ENCODE results near the gene ZNF821.
"Not testable (repeated sequence)": the region's sequence is repeated elsewhere in the genome, so short reads cannot be mapped to it uniquely, and the experiment has no call there.

Gene ZNF821

GRCh38 chr16:71919035-71919434, 35.1 kb upstream of the ZNF821 start:
- H3K9me3 ChIP-seq (ENCODE audit: control insufficient read depth, insufficient read depth, low read length), result no peaks in the 10 kb centered on the region
- no peak overlapping the region for H3K4me3 ChIP-seq (ENCODE audit: low read depth, low read length)
- H3K27me3 ChIP-seq (ENCODE audit: control insufficient read depth, insufficient read depth, low read length), result no peaks in the 10 kb centered on the region
- H3K9ac ChIP-seq (ENCODE audit: low read depth, low read length), result no peak overlapping the region
- peaks cover 94% of the 10 kb centered on the region for H3K36me3 ChIP-seq (ENCODE audit: control insufficient read depth, insufficient read depth, low read length)
- H3K27ac ChIP-seq (ENCODE audit: low read depth, low read length), result no peak overlapping the region
- no peaks in the 10 kb centered on the region for H3K4me1 ChIP-seq (ENCODE audit: control insufficient read depth, insufficient read depth, low read length)

- Histone ChIP-seq H3K9me3 (ENCODE audit: control insufficient read depth, insufficient read depth, low read length) (no peaks in the 10 kb centered on the region), H3K27ac (ENCODE audit: low read depth, low read length) (no peak overlapping the region), H3K4me1 (ENCODE audit: control insufficient read depth, insufficient read depth, low read length) (no peaks in the 10 kb centered on the region), H3K9ac (ENCODE audit: low read depth, low read length) (no peak overlapping the region), H3K36me3 (ENCODE audit: control insufficient read depth, insufficient read depth, low read length) (peaks cover 82% of the 10 kb centered on the region), H3K4me3 (ENCODE audit: low read depth, low read length) (no peak overlapping the region), H3K27me3 (ENCODE audit: control insufficient read depth, insufficient read depth, low read length) (no peaks in the 10 kb centered on the region)
These were observed 33.9 kb upstream of the ZNF821 start for GRCh38 chr16:71917900-71918299.

- peaks cover 69% of the 10 kb centered on the region for H3K36me3 ChIP-seq (ENCODE audit: control insufficient read depth, insufficient read depth, low read length)
These were observed 32.5 kb upstream of the ZNF821 start for GRCh38 chr16:71916397-71916920.

GRCh38 chr16:71915350-71915749, 31.4 kb upstream of the ZNF821 start:
- Histone ChIP-seq H3K4me1 (ENCODE audit: control insufficient read depth, insufficient read depth, low read length) (no peaks in the 10 kb centered on the region), H3K9me3 (ENCODE audit: control insufficient read depth, insufficient read depth, low read length) (no peaks in the 10 kb centered on the region), H3K27ac (ENCODE audit: low read depth, low read length) (no peak overlapping the region), H3K27me3 (ENCODE audit: control insufficient read depth, insufficient read depth, low read length) (no peaks in the 10 kb centered on the region), H3K4me3 (ENCODE audit: low read depth, low read length) (no peak overlapping the region), H3K36me3 (ENCODE audit: control insufficient read depth, insufficient read depth, low read length) (peaks cover 58% of the 10 kb centered on the region), H3K9ac (ENCODE audit: low read depth, low read length) (no peak overlapping the region)

More at GRCh38 chr16:71916397-71916920, 32.5 kb upstream of the ZNF821 start:
- Histone ChIP-seq H3K27ac (ENCODE audit: low read depth, low read length) (no peak overlapping the region), H3K9me3 (ENCODE audit: control insufficient read depth, insufficient read depth, low read length) (no peaks in the 10 kb centered on the region), H3K9ac (ENCODE audit: low read depth, low read length) (no peak overlapping the region), H3K4me3 (ENCODE audit: low read depth, low read length) (no peak overlapping the region), H3K4me1 (ENCODE audit: control insufficient read depth, insufficient read depth, low read length) (no peaks in the 10 kb centered on the region), H3K27me3 (ENCODE audit: control insufficient read depth, insufficient read depth, low read length) (no peaks in the 10 kb centered on the region)

GRCh38 chr16:71914802-71915201, 30.8 kb upstream of the ZNF821 start:
- H3K9me3 ChIP-seq (ENCODE audit: control insufficient read depth, insufficient read depth, low read length), result no peaks in the 10 kb centered on the region
- H3K4me3 ChIP-seq (ENCODE audit: low read depth, low read length), result no peak overlapping the region
- H3K27ac ChIP-seq (ENCODE audit: low read depth, low read length), result no peak overlapping the region
- H3K4me1 ChIP-seq (ENCODE audit: control insufficient read depth, insufficient read depth, low read length), result no peaks in the 10 kb centered on the region
- no peak overlapping the region for H3K9ac ChIP-seq (ENCODE audit: low read depth, low read length)
- no peaks in the 10 kb centered on the region for H3K27me3 ChIP-seq (ENCODE audit: control insufficient read depth, insufficient read depth, low read length)
- peaks cover 52% of the 10 kb centered on the region for H3K36me3 ChIP-seq (ENCODE audit: control insufficient read depth, insufficient read depth, low read length)

GRCh38 chr16:71912534-71913275, 28.7 kb upstream of the ZNF821 start:
- H3K4me1 ChIP-seq (ENCODE audit: control insufficient read depth, insufficient read depth, low read length), result no peaks in the 10 kb centered on the region
- H3K27me3 ChIP-seq (ENCODE audit: control insufficient read depth, insufficient read depth, low read length), result no peaks in the 10 kb centered on the region
- H3K9me3 ChIP-seq (ENCODE audit: control insufficient read depth, insufficient read depth, low read length), result no peaks in the 10 kb centered on the region
- H3K27ac ChIP-seq (ENCODE audit: low read depth, low read length), result no peak overlapping the region
- peaks cover 42% of the 10 kb centered on the region for H3K36me3 ChIP-seq (ENCODE audit: control insufficient read depth, insufficient read depth, low read length)
- H3K9ac ChIP-seq (ENCODE audit: low read depth, low read length), result no peak overlapping the region
- no peak overlapping the region for H3K4me3 ChIP-seq (ENCODE audit: low read depth, low read length)

- Histone ChIP-seq H3K36me3 (ENCODE audit: control insufficient read depth, insufficient read depth, low read length) (peaks cover 26% of the 10 kb centered on the region), H3K4me1 (ENCODE audit: control insufficient read depth, insufficient read depth, low read length) (no peaks in the 10 kb centered on the region), H3K27ac (ENCODE audit: low read depth, low read length) (no peak overlapping the region), H3K4me3 (ENCODE audit: low read depth, low read length) (no peak overlapping the region), H3K9me3 (ENCODE audit: control insufficient read depth, insufficient read depth, low read length) (no peaks in the 10 kb centered on the region), H3K27me3 (ENCODE audit: control insufficient read depth, insufficient read depth, low read length) (no peaks in the 10 kb centered on the region), H3K9ac (ENCODE audit: low read depth, low read length) (no peak overlapping the region)
These were observed 27.1 kb upstream of the ZNF821 start for GRCh38 chr16:71911121-71911520.

- H3K9ac ChIP-seq (ENCODE audit: low read depth, low read length); H3K27me3 ChIP-seq (ENCODE audit: control insufficient read depth, insufficient read depth, low read length); H3K4me3 ChIP-seq (ENCODE audit: low read depth, low read length): not testable (repeated sequence)
These were observed 21.8 kb upstream of the ZNF821 start for GRCh38 chr16:71905765-71906164.

GRCh38 chr16:71904239-71904638, 20.3 kb upstream of the ZNF821 start:
- Histone ChIP-seq H3K9me3 (ENCODE audit: control insufficient read depth, insufficient read depth, low read length) (no peaks in the 10 kb centered on the region), H3K9ac (ENCODE audit: low read depth, low read length) (no peak overlapping the region), H3K27ac (ENCODE audit: low read depth, low read length) (no peak overlapping the region), H3K36me3 (ENCODE audit: control insufficient read depth, insufficient read depth, low read length) (peaks cover 8% of the 10 kb centered on the region; the same call in 1 of the 2 replicates), H3K4me3 (ENCODE audit: low read depth, low read length) (no peak overlapping the region), H3K27me3 (ENCODE audit: control insufficient read depth, insufficient read depth, low read length) (no peaks in the 10 kb centered on the region), H3K4me1 (ENCODE audit: control insufficient read depth, insufficient read depth, low read length) (0 out of 2 replicates have a peak, but pooled peaks cover 3% of the 10 kb centered on the region)

More at GRCh38 chr16:71905765-71906164, 21.8 kb upstream of the ZNF821 start:
- peaks cover 11% of the 10 kb centered on the region; the same call in 1 of the 2 replicates for H3K36me3 ChIP-seq (ENCODE audit: control insufficient read depth, insufficient read depth, low read length)
- H3K9me3 ChIP-seq (ENCODE audit: control insufficient read depth, insufficient read depth, low read length); H3K4me1 ChIP-seq (ENCODE audit: control insufficient read depth, insufficient read depth, low read length); H3K27ac ChIP-seq (ENCODE audit: low read depth, low read length): not testable (repeated sequence)

GRCh38 chr16:71903608-71904007, 19.6 kb upstream of the ZNF821 start:
- Histone ChIP-seq H3K4me3 (ENCODE audit: low read depth, low read length) (no peak overlapping the region), H3K27ac (ENCODE audit: low read depth, low read length) (no peak overlapping the region), H3K27me3 (ENCODE audit: control insufficient read depth, insufficient read depth, low read length) (no peaks in the 10 kb centered on the region), H3K9ac (ENCODE audit: low read depth, low read length) (no peak overlapping the region), H3K4me1 (ENCODE audit: control insufficient read depth, insufficient read depth, low read length) (0 out of 2 replicates have a peak, but pooled peaks cover 3% of the 10 kb centered on the region), H3K9me3 (ENCODE audit: control insufficient read depth, insufficient read depth, low read length) (no peaks in the 10 kb centered on the region), H3K36me3 (ENCODE audit: control insufficient read depth, insufficient read depth, low read length) (0 out of 2 replicates have a peak, but pooled peaks cover 2% of the 10 kb centered on the region)

GRCh38 chr16:71902656-71903365, 18.8 kb upstream of the ZNF821 start:
- H3K27me3 ChIP-seq (ENCODE audit: control insufficient read depth, insufficient read depth, low read length), result no peaks in the 10 kb centered on the region
- no peaks in the 10 kb centered on the region for H3K36me3 ChIP-seq (ENCODE audit: control insufficient read depth, insufficient read depth, low read length)
- H3K4me1 ChIP-seq (ENCODE audit: control insufficient read depth, insufficient read depth, low read length), result 0 out of 2 replicates have a peak, but pooled peaks cover 3% of the 10 kb centered on the region

More at GRCh38 chr16:71902656-71903365, 18.8 kb upstream of the ZNF821 start:
- Histone ChIP-seq H3K9ac (ENCODE audit: low read depth, low read length) (no peak overlapping the region), H3K4me3 (ENCODE audit: low read depth, low read length) (no peak overlapping the region), H3K27ac (ENCODE audit: low read depth, low read length) (no peak overlapping the region), H3K9me3 (ENCODE audit: control insufficient read depth, insufficient read depth, low read length) (no peaks in the 10 kb centered on the region)

All from HUES48 (cell line).